ENCODE measurements around the gene TP53BP1.
A peak's percentile ranks its signal among the peaks of the same experiment; 100 is the strongest.

- TF ChIP-seq, protein P1, sequence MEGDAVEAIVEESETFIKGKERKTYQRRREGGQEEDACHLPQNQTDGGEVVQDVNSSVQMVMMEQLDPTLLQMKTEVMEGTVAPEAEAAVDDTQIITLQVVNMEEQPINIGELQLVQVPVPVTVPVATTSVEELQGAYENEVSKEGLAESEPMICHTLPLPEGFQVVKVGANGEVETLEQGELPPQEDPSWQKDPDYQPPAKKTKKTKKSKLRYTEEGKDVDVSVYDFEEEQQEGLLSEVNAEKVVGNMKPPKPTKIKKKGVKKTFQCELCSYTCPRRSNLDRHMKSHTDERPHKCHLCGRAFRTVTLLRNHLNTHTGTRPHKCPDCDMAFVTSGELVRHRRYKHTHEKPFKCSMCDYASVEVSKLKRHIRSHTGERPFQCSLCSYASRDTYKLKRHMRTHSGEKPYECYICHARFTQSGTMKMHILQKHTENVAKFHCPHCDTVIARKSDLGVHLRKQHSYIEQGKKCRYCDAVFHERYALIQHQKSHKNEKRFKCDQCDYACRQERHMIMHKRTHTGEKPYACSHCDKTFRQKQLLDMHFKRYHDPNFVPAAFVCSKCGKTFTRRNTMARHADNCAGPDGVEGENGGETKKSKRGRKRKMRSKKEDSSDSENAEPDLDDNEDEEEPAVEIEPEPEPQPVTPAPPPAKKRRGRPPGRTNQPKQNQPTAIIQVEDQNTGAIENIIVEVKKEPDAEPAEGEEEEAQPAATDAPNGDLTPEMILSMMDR (conservative IDR thresholded peaks at IDR 0.05; ENCODE audit: low read length): peak; percentile 48
- TF ChIP-seq EZH2phosphoT487 (IDR thresholded peaks at IDR 0.05; ENCODE audit: borderline replicate concordance): no peak
Measured at GRCh38 chr15:43511012-43511885, 18.3 kb upstream of the TP53BP1 start.
